OCI-LY1 (cell line): ENCODE data around the gene DUOX1.

Experiments
- H2AFZ ChIP-seq: fragments of 200-600 bp; sonication (generic), shearing (Covaris generic); 2 replicates; pipeline ENCODE4 v1.6.0; 2014; ENCODE audit warnings: antibody characterized with exemption, mild to moderate bottlenecking, low read length
- H3F3A ChIP-seq: fragments of 200-600 bp; sonication (generic), shearing (Covaris generic); 2 replicates; pipeline ENCODE4 v1.6.0; 2014; ENCODE audit warnings: mild to moderate bottlenecking, antibody characterized with exemption, low read length, moderate library complexity; ENCODE audit not compliant: insufficient read depth
- H3K27ac ChIP-seq: fragments of 200-600 bp; sonication (generic); 2 replicates; pipeline ENCODE4 v1.5.1; 2014; ENCODE audit warnings: low read length, mixed run types, mild to moderate bottlenecking, low read depth; ENCODE audit not compliant: poor library complexity, severe bottlenecking
- H3K27me3 ChIP-seq: fragments of 200-600 bp; sonication (generic); 2 replicates; pipeline ENCODE4 v1.6.0; 2014; ENCODE audit warnings: antibody characterized with exemption, mild to moderate bottlenecking, low read length, moderate library complexity; ENCODE audit not compliant: insufficient read depth
- H3K36me3 ChIP-seq: fragments of 200-600 bp; sonication (generic); 2 replicates; pipeline ENCODE4 v1.6.1; 2014; ENCODE audit warnings: mild to moderate bottlenecking, antibody characterized with exemption, low read length, moderate library complexity, mixed read lengths; ENCODE audit not compliant: insufficient read depth
- H3K4me1 ChIP-seq: fragments of 200-600 bp; sonication (generic); 2 replicates; pipeline ENCODE4 v1.5.1; 2014; ENCODE audit warnings: mild to moderate bottlenecking, low read length, moderate library complexity; ENCODE audit not compliant: insufficient read depth, severe bottlenecking
- H3K4me2 ChIP-seq: fragments of 200-600 bp; sonication (generic), shearing (Covaris generic); 2 replicates; pipeline ENCODE4 v1.6.1; 2014; ENCODE audit warnings: low read length
- H3K4me3 ChIP-seq: fragments of 200-600 bp; sonication (generic); 2 replicates; pipeline ENCODE4 v1.5.1; 2014; ENCODE audit warnings: low read length, low read depth, mild to moderate bottlenecking, mixed read lengths; ENCODE audit not compliant: poor library complexity, severe bottlenecking
- H3K79me2 ChIP-seq: fragments of 200-600 bp; shearing (Covaris generic); 2 replicates; pipeline ENCODE4 v1.6.1; 2016; ENCODE audit warnings: mixed run types, low read length, mixed read lengths; ENCODE audit not compliant: insufficient read depth
- H3K9ac ChIP-seq: fragments of 200-600 bp; sonication (generic), shearing (Covaris generic); 2 replicates; pipeline ENCODE4 v1.6.1; 2014; ENCODE audit warnings: mild to moderate bottlenecking, low read length, mixed read lengths
- H3K9me2 ChIP-seq: fragments of 200-600 bp; sonication (generic), shearing (Covaris generic); 2 replicates; pipeline ENCODE4 v1.6.1; 2014; ENCODE audit warnings: low read depth, mild to moderate bottlenecking, low read length, mixed read lengths
- H3K9me3 ChIP-seq: fragments of 200-600 bp; shearing (Covaris generic); 2 replicates; pipeline ENCODE4 v1.6.1; 2014; ENCODE audit warnings: low read length, mixed read lengths
- H4K20me1 ChIP-seq: fragments of 200-600 bp; sonication (generic), shearing (Covaris generic); 2 replicates; pipeline ENCODE4 v1.6.0; 2016; ENCODE audit warnings: mild to moderate bottlenecking, low read length; ENCODE audit not compliant: insufficient read depth
- CTCF ChIP-seq: fragments of 200-600 bp; sonication (generic), shearing (Covaris generic); IDR thresholded peaks from 2 replicates; pipeline ENCODE4 v1.5.1; 2017; ENCODE audit warnings: mild to moderate bottlenecking, antibody characterized with exemption, low read length, moderate library complexity, mixed read lengths
- EZH2 ChIP-seq: fragments of 200-600 bp; sonication (generic), shearing (Covaris generic); IDR thresholded peaks from 2 replicates; pipeline ENCODE4 v1.8.0; 2017; ENCODE audit warnings: borderline replicate concordance, mixed run types, mild to moderate bottlenecking, antibody characterized with exemption, low read length, moderate library complexity, mixed read lengths

DUOX1 gene

GRCh38 chr15:45203182-45203581, 73.4 kb downstream of the DUOX1 start:
- Histone ChIP-seq H3K9ac (no peak overlapping the region), H3K9me2 (no peaks in the 10 kb centered on the region), H2AFZ (no peak overlapping the region), H3K4me1 (peaks cover 14% of the 10 kb centered on the region), H3K79me2 (no peaks in the 10 kb centered on the region), H4K20me1 (no peaks in the 10 kb centered on the region), H3K36me3 (no peaks in the 10 kb centered on the region), H3F3A (no peaks in the 10 kb centered on the region), H3K27me3 (no peaks in the 10 kb centered on the region), H3K4me3 (no peak overlapping the region), H3K9me3 (no peaks in the 10 kb centered on the region), H3K4me2 (no peak overlapping the region), H3K27ac (no peak overlapping the region)
- no peak for TF ChIP-seq CTCF
- no peak for TF ChIP-seq EZH2

- Histone ChIP-seq H3K4me3 (no peak overlapping the region), H3K4me2 (no peak overlapping the region), H3K36me3 (no peaks in the 10 kb centered on the region), H3K9ac (no peak overlapping the region), H3K9me3 (no peaks in the 10 kb centered on the region), H3K9me2 (no peaks in the 10 kb centered on the region), H3K27ac (no peak overlapping the region), H3K27me3 (no peaks in the 10 kb centered on the region), H4K20me1 (no peaks in the 10 kb centered on the region), H2AFZ (no peak overlapping the region), H3F3A (no peaks in the 10 kb centered on the region), H3K4me1 (peaks cover 7% of the 10 kb centered on the region), H3K79me2 (no peaks in the 10 kb centered on the region)
- TF ChIP-seq EZH2 (no peak), CTCF (peak; percentile 89)
Measured at GRCh38 chr15:45205192-45205591, 75.4 kb downstream of the DUOX1 start.

- H3K9me2 ChIP-seq = no peaks in the 10 kb centered on the region
- no peak overlapping the region for H2AFZ ChIP-seq
- no peaks in the 10 kb centered on the region for H3F3A ChIP-seq
- no peak overlapping the region for H3K4me3 ChIP-seq
- H4K20me1 ChIP-seq = no peaks in the 10 kb centered on the region
- H3K9ac ChIP-seq = no peak overlapping the region
- H3K4me1 ChIP-seq = no peaks in the 10 kb centered on the region
- H3K79me2 ChIP-seq = no peaks in the 10 kb centered on the region
- H3K9me3 ChIP-seq = no peaks in the 10 kb centered on the region
- H3K27ac ChIP-seq = no peak overlapping the region
- H3K36me3 ChIP-seq = no peaks in the 10 kb centered on the region
- H3K4me2 ChIP-seq = no peak overlapping the region
- TF ChIP-seq EZH2 (no peak), CTCF (no peak)
- H3K27me3 ChIP-seq = no peaks in the 10 kb centered on the region
Measured at GRCh38 chr15:45212493-45212892, 82.7 kb downstream of the DUOX1 start.
